Duodenal mucosa (tissue), 2 donors: ENCODE data around the gene CUBN.

Source experiments
- H3K27ac ChIP-seq: one replicate; pipeline ENCODE4 v1.7.0; 2013; ENCODE audit warnings: low read depth, low read length
- H3K27me3 ChIP-seq, 2 donors: one replicate each; pipeline ENCODE4 v1.7.0; 2013; ENCODE audit warnings: low read length in 2 of 2, control low read depth in 1 of 2; ENCODE audit not compliant: insufficient read depth in 2 of 2, control insufficient read depth in 1 of 2
- H3K36me3 ChIP-seq, 2 donors: one replicate each; pipeline ENCODE4 v1.7.0; 2013; ENCODE audit warnings: low read length in 2 of 2, control low read depth in 1 of 2; ENCODE audit not compliant: insufficient read depth in 2 of 2, control insufficient read depth in 1 of 2
- H3K4me1 ChIP-seq, 2 donors: one replicate each; pipeline ENCODE4 v1.7.0; 2013; ENCODE audit warnings: low read length in 2 of 2, control low read depth in 1 of 2; ENCODE audit not compliant: insufficient read depth in 2 of 2, control insufficient read depth in 1 of 2
- H3K4me3 ChIP-seq, 2 donors: one replicate each; pipeline ENCODE4 v1.7.0; 2013; ENCODE audit warnings: low read length in 2 of 2, low read depth in 1 of 2
- H3K9ac ChIP-seq, 2 donors: one replicate each; pipeline ENCODE4 v1.7.0; 2013; ENCODE audit warnings: low read length in 2 of 2, low read depth in 1 of 2
- H3K9me3 ChIP-seq, 2 donors: one replicate each; pipeline ENCODE4 v1.7.0; 2013; ENCODE audit warnings: low read length in 2 of 2, control low read depth in 1 of 2; ENCODE audit not compliant: control insufficient read depth in 1 of 2

CUBN gene

GRCh38 chr10:16907687-16908086, 221.9 kb downstream of the CUBN start:
- no peak overlapping the region for H3K4me3 ChIP-seq
- H3K27ac ChIP-seq, result no peak overlapping the region
- H3K9me3 ChIP-seq, result no peaks in the 10 kb centered on the region
- H3K4me1 ChIP-seq, result no peaks in the 10 kb centered on the region
- H3K27me3 ChIP-seq, result no peaks in the 10 kb centered on the region
- H3K9ac ChIP-seq, result no peak overlapping the region
- no peaks in the 10 kb centered on the region for H3K36me3 ChIP-seq

DNA sequence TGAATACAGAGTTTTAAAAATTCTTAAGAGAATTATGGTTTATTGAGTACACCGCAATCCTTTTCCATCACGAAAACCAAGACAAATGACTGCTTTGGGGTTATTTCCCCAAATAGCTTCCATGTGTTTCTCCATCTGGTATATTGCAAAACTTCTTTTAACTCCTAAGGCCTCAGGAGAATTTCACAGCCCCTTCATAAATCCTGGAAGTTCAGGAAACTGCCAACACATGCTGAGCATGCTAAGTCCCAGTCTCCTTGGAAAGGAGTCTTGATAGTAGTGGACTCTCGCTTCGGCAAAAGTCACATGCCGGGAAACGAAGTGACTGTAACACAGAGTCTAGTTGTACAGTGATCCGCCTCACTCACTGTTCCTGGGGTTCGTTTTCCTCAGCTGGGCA, 224.3 kb downstream of the CUBN start:
- Histone ChIP-seq H3K27me3 (no peaks in the 10 kb centered on the region), H3K9me3 (no peaks in the 10 kb centered on the region), H3K36me3 (no peaks in the 10 kb centered on the region), H3K9ac (no peak overlapping the region), H3K27ac (no peak overlapping the region), H3K4me3 (no peak overlapping the region), H3K4me1 (no peaks in the 10 kb centered on the region)

- Histone ChIP-seq H3K36me3 (no peaks in the 10 kb centered on the region), H3K27ac (no peak overlapping the region), H3K4me1 (no peaks in the 10 kb centered on the region), H3K9ac (no peak overlapping the region), H3K9me3 (no peaks in the 10 kb centered on the region), H3K27me3 (no peaks in the 10 kb centered on the region), H3K4me3 (no peak overlapping the region)
Measured at GRCh38 chr10:16904639-16905061, 225.0 kb downstream of the CUBN start.

DNA sequence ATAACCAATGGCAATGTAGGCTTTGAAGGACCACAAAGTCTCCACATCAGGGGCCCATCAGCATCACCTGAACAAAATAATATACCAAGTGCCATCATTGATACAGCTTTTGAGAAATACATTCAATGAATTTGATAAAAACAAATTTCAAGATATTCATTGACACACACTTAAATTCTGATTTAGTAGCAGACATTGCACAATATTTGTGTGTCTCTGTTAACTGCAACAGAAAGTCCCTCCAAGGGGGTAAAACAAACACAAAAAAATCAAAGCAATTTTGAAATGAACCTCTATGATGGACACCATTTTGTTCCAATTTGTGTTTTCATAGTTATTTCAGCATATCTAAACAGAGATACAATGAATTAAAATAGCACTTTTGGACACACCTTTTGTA, 225.6 kb downstream of the CUBN start:
- no peaks in the 10 kb centered on the region for H3K4me1 ChIP-seq
- no peaks in the 10 kb centered on the region for H3K9me3 ChIP-seq
- H3K36me3 ChIP-seq, result no peaks in the 10 kb centered on the region
- H3K27me3 ChIP-seq, result no peaks in the 10 kb centered on the region
- no peak overlapping the region for H3K27ac ChIP-seq
- H3K9ac ChIP-seq, result no peak overlapping the region
- no peak overlapping the region for H3K4me3 ChIP-seq

- H3K4me3 ChIP-seq, result no peak overlapping the region
- H3K9ac ChIP-seq, result no peak overlapping the region
- no peaks in the 10 kb centered on the region for H3K27me3 ChIP-seq
- H3K4me1 ChIP-seq, result no peaks in the 10 kb centered on the region
- no peaks in the 10 kb centered on the region for H3K36me3 ChIP-seq
- H3K27ac ChIP-seq, result no peak overlapping the region
- H3K9me3 ChIP-seq, result no peaks in the 10 kb centered on the region
Measured at GRCh38 chr10:16902606-16903005, 227.0 kb downstream of the CUBN start.

- Histone ChIP-seq H3K27ac (no peak overlapping the region), H3K36me3 (no peaks in the 10 kb centered on the region), H3K9ac (no peak overlapping the region), H3K4me3 (no peak overlapping the region), H3K27me3 (no peaks in the 10 kb centered on the region), H3K9me3 (no peaks in the 10 kb centered on the region), H3K4me1 (no peaks in the 10 kb centered on the region)
Measured at GRCh38 chr10:16901106-16901505, 228.5 kb downstream of the CUBN start.

DNA sequence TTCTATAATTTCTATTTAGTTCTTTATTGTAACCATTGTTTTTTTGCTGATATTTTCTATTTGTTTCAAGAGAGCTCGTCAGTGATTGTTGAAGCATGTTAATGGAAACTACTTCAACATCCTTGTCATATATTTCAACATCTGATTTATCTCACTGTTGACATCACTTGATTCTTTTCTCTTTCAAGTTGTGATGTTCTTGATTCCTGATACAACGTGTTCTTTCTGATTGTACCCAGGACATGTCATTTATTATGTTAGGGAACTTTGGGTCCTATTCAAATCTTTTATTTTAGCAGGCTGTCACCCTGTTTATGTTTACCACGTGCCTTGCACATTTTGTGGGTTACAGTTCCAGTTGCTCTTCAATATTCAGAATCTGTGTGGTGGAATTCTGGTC, 232.6 kb downstream of the CUBN start:
- Histone ChIP-seq H3K27me3 (no peaks in the 10 kb centered on the region), H3K4me3 (no peak overlapping the region), H3K4me1 (no peaks in the 10 kb centered on the region), H3K9me3 (no peaks in the 10 kb centered on the region), H3K9ac (no peak overlapping the region), H3K36me3 (no peaks in the 10 kb centered on the region), H3K27ac (no peak overlapping the region)

DNA sequence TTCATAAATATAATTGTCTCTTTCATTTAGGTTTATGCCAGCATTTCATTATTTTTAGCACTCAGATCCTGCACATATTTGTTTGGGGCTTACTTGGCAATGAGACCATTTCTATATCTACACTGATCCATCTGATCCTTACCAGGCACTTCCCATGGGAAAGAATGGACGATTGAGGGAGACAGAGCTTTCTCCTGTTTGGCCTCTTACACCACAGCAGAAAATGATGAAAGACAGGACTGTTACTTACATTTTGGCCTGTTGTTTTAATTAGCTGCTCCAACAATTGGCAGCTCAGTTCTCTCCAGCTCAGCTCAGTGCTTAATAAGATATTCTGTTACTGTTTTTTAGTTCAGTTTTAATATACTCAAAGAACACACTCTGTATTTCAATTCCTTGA, 234.8 kb downstream of the CUBN start:
- H3K9me3 ChIP-seq, result no peaks in the 10 kb centered on the region
- H3K27me3 ChIP-seq, result no peaks in the 10 kb centered on the region
- no peak overlapping the region for H3K27ac ChIP-seq
- no peak overlapping the region for H3K4me3 ChIP-seq
- no peak overlapping the region for H3K9ac ChIP-seq
- peaks cover 0 to 5% of the 10 kb centered on the region in 2 donors for H3K4me1 ChIP-seq
- H3K36me3 ChIP-seq, result no peaks in the 10 kb centered on the region

DNA sequence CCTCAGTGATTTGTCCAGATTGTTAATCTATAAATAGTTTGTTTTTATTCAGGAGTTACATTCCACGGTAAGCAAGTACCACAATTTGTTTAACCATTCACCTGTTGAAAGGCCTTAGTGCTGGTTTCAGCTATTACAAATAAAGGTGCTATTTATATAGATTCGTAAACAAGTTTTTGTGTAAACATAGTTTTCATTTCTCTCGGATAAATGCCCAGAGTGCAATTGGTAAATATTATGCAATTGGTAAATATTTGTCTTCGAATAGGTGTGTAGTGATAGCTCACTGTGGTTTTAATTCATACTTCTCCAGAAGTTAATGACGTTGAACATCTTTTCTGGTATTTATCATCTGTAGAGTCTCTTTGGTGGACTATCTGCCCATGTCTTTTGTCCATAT, 235.9 kb downstream of the CUBN start:
- no peak overlapping the region for H3K9ac ChIP-seq
- H3K36me3 ChIP-seq, result no peaks in the 10 kb centered on the region
- no peak overlapping the region for H3K4me3 ChIP-seq
- H3K27me3 ChIP-seq, result no peaks in the 10 kb centered on the region
- peaks cover 0 to 5% of the 10 kb centered on the region in 2 donors for H3K4me1 ChIP-seq
- H3K27ac ChIP-seq, result no peak overlapping the region
- no peaks in the 10 kb centered on the region for H3K9me3 ChIP-seq

GRCh38 chr10:16891375-16892313, 238.0 kb downstream of the CUBN start:
- no peaks in the 10 kb centered on the region for H3K36me3 ChIP-seq
- H3K9ac ChIP-seq, result no peak overlapping the region
- H3K27me3 ChIP-seq, result no peaks in the 10 kb centered on the region
- H3K4me1 ChIP-seq, result peaks cover 0 to 5% of the 10 kb centered on the region in 2 donors
- no peak overlapping the region for H3K27ac ChIP-seq
- H3K9me3 ChIP-seq, result no peaks in the 10 kb centered on the region
- H3K4me3 ChIP-seq, result no peak overlapping the region
